ENCODE results near the gene C10orf53. TPM values are rescaled to one million over a fixed set of nuclear protein-coding genes. Genes with fewer than 3 reads are reported as not detected.

C10orf53 gene
- total and polyA plus RNA-seq, 2 of the 8 experiments (the other 6 are each of a cell fraction or from before 2014, with no cell fraction given) = not detected

DNA sequence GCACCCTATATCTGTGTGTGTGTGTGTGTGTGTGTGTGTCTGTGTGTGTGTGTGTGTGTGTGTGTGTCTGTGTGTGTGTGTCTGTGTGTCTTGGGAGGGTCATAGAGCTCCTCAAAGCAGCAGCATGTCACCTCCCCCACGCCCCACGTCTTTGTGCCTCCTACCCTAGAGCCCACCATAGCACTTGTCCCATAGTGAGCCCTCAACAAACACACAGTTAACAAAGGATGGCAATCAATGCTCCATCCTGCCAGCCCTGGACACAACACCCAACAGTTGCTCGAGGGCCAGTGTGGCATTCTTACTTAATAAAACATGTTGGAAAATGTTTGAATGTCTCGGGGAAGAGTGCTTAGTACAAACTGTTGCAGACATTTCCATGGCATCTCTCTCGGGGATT lies 30.5 kb downstream of the C10orf53 start (continued):
- TF ChIP-seq PHF8 (conservative IDR thresholded peaks at IDR 0.05; ENCODE audit: low read depth, low read length) (no peak), CREB1 (IDR thresholded peaks at IDR 0.05) (no peak), CBX5 (IDR thresholded peaks at IDR 0.05; ENCODE audit: low read depth, low read length) (no peak), CTBP2 (IDR thresholded peaks at IDR 0.05; ENCODE audit: borderline replicate concordance, insufficient read depth, insufficient read length, low read length) (no peak), SP4 (IDR thresholded peaks at IDR 0.05; ENCODE audit: low read length) (no peak), NANOG (IDR thresholded peaks at IDR 0.05; ENCODE audit: insufficient read depth, low read depth, low read length, poor library complexity, severe bottlenecking) (no peak)
